WTC11 (cell line): ENCODE data around the gene AMER1. TPM values are rescaled to one million over a fixed set of nuclear protein-coding genes. Genes with fewer than 3 reads are reported as not detected.

ENCODE experiments used
- ATAC-seq: fragments of 200-7000 bp; cut with Tn5 transposase; 2 replicates; pipeline ENCODE4 v1.10.0; 2021; ENCODE audit warnings: mild to moderate bottlenecking, moderate library complexity
- CTCF ChIA-PET: fragments of 300-600 bp; sonication (Branson Sonifier 250); formaldehyde crosslinking; loops from one replicate; lab custom pipeline; 2021; ENCODE audit warnings: antibody characterized with exemption; lab: Charles Lee
- POLR2A ChIA-PET: fragments of 350-600 bp; sonication (Branson Sonifier 250); formaldehyde crosslinking; loops from one replicate; lab custom pipeline; 2021; ENCODE audit warnings: antibody characterized with exemption; lab: Charles Lee
- DNase-seq: peaks from one replicate; pipeline ENCODE4 v3.0.0; 2021; ENCODE audit warnings: low spot score
- H3K27ac Mint-ChIP-seq: 2 replicates; pipeline ENCODE4 v1.8.0; 2021; ENCODE audit warnings: mixed read lengths
- H3K27me3 Mint-ChIP-seq: 2 replicates; pipeline ENCODE4 v1.8.0; 2021; ENCODE audit warnings: low read depth, mild to moderate bottlenecking, moderate library complexity, mixed read lengths
- H3K36me3 Mint-ChIP-seq: 2 replicates; pipeline ENCODE4 v1.8.0; 2021; ENCODE audit warnings: mixed read lengths
- H3K4me1 Mint-ChIP-seq: 2 replicates; pipeline ENCODE4 v1.8.0; 2022; ENCODE audit warnings: mixed read lengths
- H3K4me3 Mint-ChIP-seq: 2 replicates; pipeline ENCODE4 v1.8.0; 2021; ENCODE audit warnings: mild to moderate bottlenecking, moderate library complexity, mixed read lengths
- H3K9me3 Mint-ChIP-seq: 2 replicates; pipeline ENCODE4 v1.8.0; 2021; ENCODE audit warnings: mixed read lengths
- ELF4 ChIP-seq: sonication (generic); formaldehyde crosslinking; IDR thresholded peaks from 2 replicates; pipeline ENCODE4 v1.8.1; 2022; ENCODE audit warnings: low read depth, mild to moderate bottlenecking, moderate library complexity, missing genetic modification reagents
- FOXJ3 ChIP-seq: sonication (generic); formaldehyde crosslinking; IDR thresholded peaks from 2 replicates; pipeline ENCODE4 v1.9.0; 2021; ENCODE audit warnings: missing genetic modification reagents, mild to moderate bottlenecking, borderline replicate concordance
- GABPB1 ChIP-seq: sonication (generic); formaldehyde crosslinking; IDR thresholded peaks from 2 replicates; pipeline ENCODE4 v1.8.1; 2023; ENCODE audit warnings: mild to moderate bottlenecking, missing genetic modification reagents
- GRHL2 ChIP-seq: fragments of 250-450 bp; sonication (Bioruptor Pico); IDR thresholded peaks from 2 replicates; pipeline ENCODE4 v1.8.0; 2022; ENCODE audit warnings: mild to moderate bottlenecking, moderate library complexity; ENCODE audit not compliant: insufficient replicate concordance, severe bottlenecking
- MXD4 ChIP-seq: fragments of 250-450 bp; sonication (Bioruptor Pico); IDR thresholded peaks from 2 replicates; pipeline ENCODE4 v1.8.0; 2021; ENCODE audit warnings: mild to moderate bottlenecking, moderate library complexity, borderline replicate concordance
- NR1H2 ChIP-seq: sonication (generic); formaldehyde crosslinking; IDR thresholded peaks from 2 replicates; pipeline ENCODE4 v1.9.0; 2021; ENCODE audit warnings: mild to moderate bottlenecking, moderate library complexity, missing genetic modification reagents
- OVOL2 ChIP-seq: fragments of 250-450 bp; sonication (Bioruptor Pico); IDR thresholded peaks from 2 replicates; pipeline ENCODE4 v1.9.0; 2021; ENCODE audit warnings: mild to moderate bottlenecking, borderline replicate concordance
- TEAD4 ChIP-seq: sonication (generic); formaldehyde crosslinking; IDR thresholded peaks from 2 replicates; pipeline ENCODE4 v1.8.0; 2022; ENCODE audit warnings: mild to moderate bottlenecking, missing genetic modification reagents
- TP53 ChIP-seq: sonication (generic); formaldehyde crosslinking; IDR thresholded peaks from 2 replicates; pipeline ENCODE4 v1.8.1; 2023; ENCODE audit warnings: mild to moderate bottlenecking, missing genetic modification reagents
- total RNA-seq: library from RNA; stranded (reverse); gene quantifications from 3 replicates; pipeline ENCODE4 v1.2.3, GENCODE V29; 2021
- TF ChIP-seq, protein P1 (sequence below): sonication (generic); formaldehyde crosslinking; IDR thresholded peaks from 2 replicates; pipeline ENCODE4 v1.8.1; 2022; ENCODE audit warnings: mild to moderate bottlenecking, moderate library complexity, missing genetic modification reagents
- TF ChIP-seq, protein P2 (sequence below): sonication (generic); formaldehyde crosslinking; IDR thresholded peaks from 2 replicates; pipeline ENCODE4 v1.8.1; 2023; ENCODE audit warnings: mild to moderate bottlenecking, missing genetic modification reagents, moderate library complexity
- TF ChIP-seq, protein P3 (sequence below): sonication (generic); formaldehyde crosslinking; conservative IDR thresholded peaks from 2 replicates; pipeline ENCODE4 v1.8.1; 2023; ENCODE audit warnings: mild to moderate bottlenecking, low read depth, missing genetic modification reagents, moderate library complexity
- TF ChIP-seq, protein P4 (sequence below): sonication (generic); formaldehyde crosslinking; IDR thresholded peaks from 2 replicates; pipeline ENCODE4 v1.8.1; 2023; ENCODE audit warnings: mild to moderate bottlenecking, missing genetic modification reagents
- TF ChIP-seq, protein P5 (sequence below): sonication (generic); formaldehyde crosslinking; IDR thresholded peaks from 2 replicates; pipeline ENCODE4 v1.8.0; 2022; ENCODE audit warnings: mild to moderate bottlenecking, missing genetic modification reagents
- TF ChIP-seq, protein P6 (sequence below): sonication (generic); formaldehyde crosslinking; IDR thresholded peaks from 2 replicates; pipeline ENCODE4 v1.8.0; 2022; ENCODE audit warnings: mild to moderate bottlenecking, missing genetic modification reagents

The AMER1 gene
- total RNA-seq, 1 experiment from 2014 or later = 9.9 TPM

DNA sequence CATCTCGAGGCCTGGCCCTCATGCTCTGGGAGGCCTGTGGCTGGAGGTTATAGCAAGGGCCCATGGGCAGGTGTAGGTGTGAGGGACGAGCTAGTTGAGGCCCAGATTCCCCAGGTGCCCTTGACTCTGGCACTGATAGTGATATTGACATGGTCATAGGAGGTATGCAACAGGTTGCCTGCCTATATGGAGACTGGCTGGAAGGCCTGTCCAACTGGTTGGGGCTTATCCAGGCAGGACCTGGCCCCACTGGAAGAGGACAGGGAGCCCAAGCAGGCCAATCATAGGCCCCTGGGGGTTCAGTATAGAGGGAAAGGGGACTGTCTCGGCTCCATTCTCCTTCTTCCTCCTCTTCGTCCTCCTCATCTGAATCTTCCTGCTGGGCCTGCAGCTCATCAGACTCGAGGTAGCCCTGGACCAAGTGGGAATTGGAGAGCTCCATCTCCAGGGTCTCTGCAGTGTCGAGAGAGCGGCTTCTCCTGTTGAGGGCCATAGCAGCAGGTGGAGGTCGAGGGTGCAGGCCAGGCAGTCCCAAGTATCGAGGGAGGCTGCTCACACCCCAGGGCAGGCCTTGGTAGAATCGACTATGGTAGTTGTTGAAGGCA is 15.3 kb downstream of the AMER1 start (continued):
- no peak for TF ChIP-seq GRHL2 (CRISPR knock-in tag)

DNA sequence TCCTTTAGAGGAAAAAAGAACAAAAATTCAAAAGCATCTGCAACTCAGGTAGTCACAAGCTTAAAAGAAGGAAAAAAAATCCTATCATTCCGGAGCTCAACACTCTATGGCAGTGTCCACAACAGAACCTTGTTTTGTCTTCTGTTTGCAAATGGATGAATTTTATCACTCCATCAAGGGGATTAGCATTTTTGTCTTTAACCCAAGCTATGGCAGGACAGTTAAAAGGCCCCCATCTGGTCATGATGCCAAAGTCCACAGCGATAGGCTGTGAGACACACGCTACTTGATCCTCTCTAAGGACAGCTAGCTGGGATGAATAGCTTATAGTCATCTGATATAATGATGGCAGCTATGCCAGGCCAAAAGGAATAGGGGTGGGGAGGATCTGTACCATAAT is 16.6 kb downstream of the AMER1 start:
- Mint-ChIP-seq H3K36me3 (peaks cover 22% of the 10 kb centered on the region), H3K4me1 (peaks cover 2% of the 10 kb centered on the region; the same call in 1 of the 2 replicates), H3K9me3 (no peaks in the 10 kb centered on the region), H3K27ac (no peak overlapping the region), H3K4me3 (no peak overlapping the region), H3K27me3 (no peaks in the 10 kb centered on the region)
- CTCF ChIA-PET = no interaction called here
- DNase-seq (no peak), ATAC-seq (no peak)
- POLR2A ChIA-PET = no interaction called here
- no peak for TF ChIP-seq TEAD4 (CRISPR knock-in tag)
- TF ChIP-seq, protein P1, sequence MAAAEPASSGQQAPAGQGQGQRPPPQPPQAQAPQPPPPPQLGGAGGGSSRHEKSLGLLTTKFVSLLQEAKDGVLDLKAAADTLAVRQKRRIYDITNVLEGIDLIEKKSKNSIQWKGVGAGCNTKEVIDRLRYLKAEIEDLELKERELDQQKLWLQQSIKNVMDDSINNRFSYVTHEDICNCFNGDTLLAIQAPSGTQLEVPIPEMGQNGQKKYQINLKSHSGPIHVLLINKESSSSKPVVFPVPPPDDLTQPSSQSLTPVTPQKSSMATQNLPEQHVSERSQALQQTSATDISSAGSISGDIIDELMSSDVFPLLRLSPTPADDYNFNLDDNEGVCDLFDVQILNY (CRISPR knock-in tag) = no peak
- no peak for TF ChIP-seq TP53 (CRISPR knock-in tag)
- TF ChIP-seq NR1H2 (CRISPR knock-in tag) = no peak
- TF ChIP-seq OVOL2 (CRISPR knock-in tag) = no peak
- TF ChIP-seq, protein P2, sequence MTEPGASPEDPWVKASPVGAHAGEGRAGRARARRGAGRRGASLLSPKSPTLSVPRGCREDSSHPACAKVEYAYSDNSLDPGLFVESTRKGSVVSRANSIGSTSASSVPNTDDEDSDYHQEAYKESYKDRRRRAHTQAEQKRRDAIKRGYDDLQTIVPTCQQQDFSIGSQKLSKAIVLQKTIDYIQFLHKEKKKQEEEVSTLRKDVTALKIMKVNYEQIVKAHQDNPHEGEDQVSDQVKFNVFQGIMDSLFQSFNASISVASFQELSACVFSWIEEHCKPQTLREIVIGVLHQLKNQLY (CRISPR knock-in tag) = no peak
- TF ChIP-seq ELF4 (CRISPR knock-in tag) = no peak
- TF ChIP-seq, protein P3, sequence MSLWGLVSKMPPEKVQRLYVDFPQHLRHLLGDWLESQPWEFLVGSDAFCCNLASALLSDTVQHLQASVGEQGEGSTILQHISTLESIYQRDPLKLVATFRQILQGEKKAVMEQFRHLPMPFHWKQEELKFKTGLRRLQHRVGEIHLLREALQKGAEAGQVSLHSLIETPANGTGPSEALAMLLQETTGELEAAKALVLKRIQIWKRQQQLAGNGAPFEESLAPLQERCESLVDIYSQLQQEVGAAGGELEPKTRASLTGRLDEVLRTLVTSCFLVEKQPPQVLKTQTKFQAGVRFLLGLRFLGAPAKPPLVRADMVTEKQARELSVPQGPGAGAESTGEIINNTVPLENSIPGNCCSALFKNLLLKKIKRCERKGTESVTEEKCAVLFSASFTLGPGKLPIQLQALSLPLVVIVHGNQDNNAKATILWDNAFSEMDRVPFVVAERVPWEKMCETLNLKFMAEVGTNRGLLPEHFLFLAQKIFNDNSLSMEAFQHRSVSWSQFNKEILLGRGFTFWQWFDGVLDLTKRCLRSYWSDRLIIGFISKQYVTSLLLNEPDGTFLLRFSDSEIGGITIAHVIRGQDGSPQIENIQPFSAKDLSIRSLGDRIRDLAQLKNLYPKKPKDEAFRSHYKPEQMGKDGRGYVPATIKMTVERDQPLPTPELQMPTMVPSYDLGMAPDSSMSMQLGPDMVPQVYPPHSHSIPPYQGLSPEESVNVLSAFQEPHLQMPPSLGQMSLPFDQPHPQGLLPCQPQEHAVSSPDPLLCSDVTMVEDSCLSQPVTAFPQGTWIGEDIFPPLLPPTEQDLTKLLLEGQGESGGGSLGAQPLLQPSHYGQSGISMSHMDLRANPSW = no peak
- TF ChIP-seq MXD4 (CRISPR knock-in tag) = no peak
- TF ChIP-seq FOXJ3 (CRISPR knock-in tag) = no peak
- TF ChIP-seq, protein P4, sequence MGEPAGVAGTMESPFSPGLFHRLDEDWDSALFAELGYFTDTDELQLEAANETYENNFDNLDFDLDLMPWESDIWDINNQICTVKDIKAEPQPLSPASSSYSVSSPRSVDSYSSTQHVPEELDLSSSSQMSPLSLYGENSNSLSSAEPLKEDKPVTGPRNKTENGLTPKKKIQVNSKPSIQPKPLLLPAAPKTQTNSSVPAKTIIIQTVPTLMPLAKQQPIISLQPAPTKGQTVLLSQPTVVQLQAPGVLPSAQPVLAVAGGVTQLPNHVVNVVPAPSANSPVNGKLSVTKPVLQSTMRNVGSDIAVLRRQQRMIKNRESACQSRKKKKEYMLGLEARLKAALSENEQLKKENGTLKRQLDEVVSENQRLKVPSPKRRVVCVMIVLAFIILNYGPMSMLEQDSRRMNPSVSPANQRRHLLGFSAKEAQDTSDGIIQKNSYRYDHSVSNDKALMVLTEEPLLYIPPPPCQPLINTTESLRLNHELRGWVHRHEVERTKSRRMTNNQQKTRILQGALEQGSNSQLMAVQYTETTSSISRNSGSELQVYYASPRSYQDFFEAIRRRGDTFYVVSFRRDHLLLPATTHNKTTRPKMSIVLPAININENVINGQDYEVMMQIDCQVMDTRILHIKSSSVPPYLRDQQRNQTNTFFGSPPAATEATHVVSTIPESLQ (CRISPR knock-in tag) = no peak
- TF ChIP-seq, protein P5, sequence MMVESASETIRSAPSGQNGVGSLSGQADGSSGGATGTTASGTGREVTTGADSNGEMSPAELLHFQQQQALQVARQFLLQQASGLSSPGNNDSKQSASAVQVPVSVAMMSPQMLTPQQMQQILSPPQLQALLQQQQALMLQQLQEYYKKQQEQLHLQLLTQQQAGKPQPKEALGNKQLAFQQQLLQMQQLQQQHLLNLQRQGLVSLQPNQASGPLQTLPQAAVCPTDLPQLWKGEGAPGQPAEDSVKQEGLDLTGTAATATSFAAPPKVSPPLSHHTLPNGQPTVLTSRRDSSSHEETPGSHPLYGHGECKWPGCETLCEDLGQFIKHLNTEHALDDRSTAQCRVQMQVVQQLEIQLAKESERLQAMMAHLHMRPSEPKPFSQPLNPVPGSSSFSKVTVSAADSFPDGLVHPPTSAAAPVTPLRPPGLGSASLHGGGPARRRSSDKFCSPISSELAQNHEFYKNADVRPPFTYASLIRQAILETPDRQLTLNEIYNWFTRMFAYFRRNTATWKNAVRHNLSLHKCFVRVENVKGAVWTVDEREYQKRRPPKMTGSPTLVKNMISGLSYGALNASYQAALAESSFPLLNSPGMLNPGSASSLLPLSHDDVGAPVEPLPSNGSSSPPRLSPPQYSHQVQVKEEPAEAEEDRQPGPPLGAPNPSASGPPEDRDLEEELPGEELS = no peak
- TF ChIP-seq GABPB1 = no peak
- TF ChIP-seq, protein P6, sequence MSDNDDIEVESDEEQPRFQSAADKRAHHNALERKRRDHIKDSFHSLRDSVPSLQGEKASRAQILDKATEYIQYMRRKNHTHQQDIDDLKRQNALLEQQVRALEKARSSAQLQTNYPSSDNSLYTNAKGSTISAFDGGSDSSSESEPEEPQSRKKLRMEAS (CRISPR knock-in tag) = no peak
- TF ChIP-seq, all 79 proteins: peak for 0
